GM06990 (cell line): ENCODE measurements around the gene PAIP2B.
"Not testable (repeated sequence)": the region's sequence is repeated elsewhere in the genome, so short reads cannot be mapped to it uniquely, and the experiment has no call there.

Source experiments
- DNase-seq: peaks from one replicate; pipeline ENCODE4 v3.0.0-alpha.2; 2011; ENCODE audit not compliant: insufficient read length; ENCODE audit errors: extremely low read depth
- H3K27me3 ChIP-seq: replicated peaks from 2 replicates; pipeline ENCODE4 v1.6.0; 2011; ENCODE audit warnings: low read length; ENCODE audit not compliant: control insufficient read depth, insufficient read depth
- H3K36me3 ChIP-seq: 2 replicates; pipeline ENCODE4 v1.5.1; 2011; ENCODE audit warnings: low read length; ENCODE audit not compliant: control insufficient read depth, insufficient read depth
- H3K4me3 ChIP-seq: replicated peaks from 2 replicates; pipeline ENCODE4 v1.5.1; 2011; ENCODE audit warnings: low read depth, mild to moderate bottlenecking, control low read depth, low read length
- TF ChIP-seq, protein P1 (sequence below): IDR thresholded peaks from 2 replicates; pipeline ENCODE4 v1.5.1; 2011; ENCODE audit warnings: low read length, control low read depth, mild to moderate bottlenecking, inconsistent platforms; ENCODE audit not compliant: insufficient read depth, poor library complexity, severe bottlenecking

Gene PAIP2B

DNA sequence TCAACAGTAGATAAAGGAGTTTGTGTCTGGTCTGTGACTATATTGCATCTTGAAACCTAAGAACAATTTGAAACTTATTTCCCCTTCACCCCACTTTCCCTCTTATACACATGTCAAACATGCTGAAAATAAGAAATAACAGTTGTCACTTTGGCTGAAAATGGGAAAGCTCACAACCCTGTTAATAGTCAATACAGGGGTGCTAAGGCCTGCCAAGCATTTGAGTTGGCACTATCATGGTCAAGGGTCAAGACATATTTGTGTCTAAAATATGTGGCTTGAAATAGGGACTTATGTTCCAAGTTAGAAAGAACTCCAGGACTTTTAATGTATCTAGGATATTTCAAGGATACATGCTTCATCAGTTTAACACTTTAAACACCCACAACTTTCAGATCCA is 20.6 kb downstream of the PAIP2B start:
- DNase-seq: no peak
- Histone ChIP-seq H3K27me3 (no peaks in the 10 kb centered on the region), H3K4me3 (no peak overlapping the region), H3K36me3 (no peaks in the 10 kb centered on the region)
- TF ChIP-seq, protein P1, sequence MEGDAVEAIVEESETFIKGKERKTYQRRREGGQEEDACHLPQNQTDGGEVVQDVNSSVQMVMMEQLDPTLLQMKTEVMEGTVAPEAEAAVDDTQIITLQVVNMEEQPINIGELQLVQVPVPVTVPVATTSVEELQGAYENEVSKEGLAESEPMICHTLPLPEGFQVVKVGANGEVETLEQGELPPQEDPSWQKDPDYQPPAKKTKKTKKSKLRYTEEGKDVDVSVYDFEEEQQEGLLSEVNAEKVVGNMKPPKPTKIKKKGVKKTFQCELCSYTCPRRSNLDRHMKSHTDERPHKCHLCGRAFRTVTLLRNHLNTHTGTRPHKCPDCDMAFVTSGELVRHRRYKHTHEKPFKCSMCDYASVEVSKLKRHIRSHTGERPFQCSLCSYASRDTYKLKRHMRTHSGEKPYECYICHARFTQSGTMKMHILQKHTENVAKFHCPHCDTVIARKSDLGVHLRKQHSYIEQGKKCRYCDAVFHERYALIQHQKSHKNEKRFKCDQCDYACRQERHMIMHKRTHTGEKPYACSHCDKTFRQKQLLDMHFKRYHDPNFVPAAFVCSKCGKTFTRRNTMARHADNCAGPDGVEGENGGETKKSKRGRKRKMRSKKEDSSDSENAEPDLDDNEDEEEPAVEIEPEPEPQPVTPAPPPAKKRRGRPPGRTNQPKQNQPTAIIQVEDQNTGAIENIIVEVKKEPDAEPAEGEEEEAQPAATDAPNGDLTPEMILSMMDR: no peak

DNA sequence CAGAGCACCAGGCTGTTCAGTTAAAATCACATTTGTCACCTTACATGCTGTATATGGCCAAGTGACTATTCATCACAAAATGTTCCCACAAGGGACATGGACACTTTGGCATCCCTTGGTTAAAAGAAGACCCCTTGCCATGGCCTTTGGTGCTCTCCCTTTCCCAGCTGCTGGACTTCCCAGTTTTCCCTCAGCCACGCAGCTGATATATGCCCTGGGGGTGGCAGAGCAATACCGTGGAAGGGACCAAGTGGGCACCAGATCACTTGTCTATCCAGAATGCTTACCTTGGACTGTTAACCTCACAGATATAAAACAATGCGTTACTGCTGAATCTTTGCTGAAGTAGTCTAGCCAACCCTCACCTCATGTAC is 35.3 kb downstream of the PAIP2B start:
- no peaks in the 10 kb centered on the region for H3K36me3 ChIP-seq
- TF ChIP-seq, protein P1: no peak
- no peaks in the 10 kb centered on the region for H3K27me3 ChIP-seq
- no peak overlapping the region for H3K4me3 ChIP-seq
- no peak for DNase-seq

DNA sequence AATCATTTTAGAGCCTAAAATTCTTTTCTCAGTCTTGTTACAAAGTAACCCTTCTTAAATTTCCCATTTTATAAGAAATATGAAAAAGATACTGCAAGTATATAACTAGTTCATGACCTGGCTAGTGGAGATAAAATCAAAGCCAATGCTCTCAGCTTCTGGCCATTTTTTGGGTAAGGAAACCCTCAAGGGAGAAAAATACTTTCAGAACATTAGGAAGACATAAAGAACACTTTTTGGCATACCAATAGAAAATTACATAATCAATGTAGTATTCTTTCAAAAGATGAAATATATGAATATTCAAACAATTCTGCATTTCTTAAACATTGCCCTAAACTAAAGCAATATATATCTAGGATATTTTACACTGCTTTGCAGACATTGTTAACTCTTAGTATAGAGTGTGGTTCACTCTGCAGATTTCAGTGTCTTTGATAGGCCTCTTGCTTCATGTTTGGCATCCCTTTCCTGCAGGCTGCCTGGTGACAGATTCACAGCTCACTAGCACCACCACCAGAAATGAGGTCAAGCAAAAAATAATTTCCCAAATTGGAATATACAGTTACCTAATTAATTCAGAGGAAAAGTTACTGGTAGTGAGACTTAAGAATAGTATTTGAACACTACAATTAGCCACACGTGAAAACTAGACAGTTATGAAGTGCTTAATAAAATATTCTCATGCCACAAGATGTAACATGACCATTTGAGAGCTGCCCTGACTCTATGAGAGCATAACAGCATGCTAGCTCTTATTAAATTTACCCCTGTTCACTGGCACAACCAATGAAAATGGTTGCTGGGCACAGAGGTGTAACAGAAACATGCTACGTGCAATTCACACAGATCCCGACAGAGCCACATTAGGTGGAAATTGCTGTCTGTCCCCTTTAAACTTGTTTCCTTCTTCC is 36.0 kb downstream of the PAIP2B start:
- no peaks in the 10 kb centered on the region for H3K36me3 ChIP-seq
- no peaks in the 10 kb centered on the region for H3K27me3 ChIP-seq
- DNase-seq: no peak
- H3K4me3 ChIP-seq: no peak overlapping the region
- TF ChIP-seq, protein P1: peak; percentile 14

DNA sequence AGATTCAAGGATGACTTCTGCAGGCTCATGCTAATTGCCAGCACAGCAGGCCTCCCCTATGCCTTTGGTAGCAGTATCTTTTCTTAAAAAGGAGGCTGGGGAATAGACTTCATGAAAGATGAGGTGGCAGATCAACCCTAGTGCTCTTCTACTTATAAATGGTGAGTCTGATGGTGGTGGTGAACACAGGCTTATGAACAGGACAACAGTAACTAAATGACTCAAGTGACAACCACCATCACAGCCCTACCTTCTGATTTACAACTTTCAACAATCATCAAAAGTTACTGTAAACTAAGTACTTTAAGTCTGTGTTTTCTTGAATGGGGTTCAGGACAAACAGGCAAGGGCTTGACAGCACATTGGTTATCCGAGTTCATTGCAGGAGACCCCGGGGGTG is 39.3 kb downstream of the PAIP2B start:
- DNase-seq: no peak
- H3K27me3 ChIP-seq: no peaks in the 10 kb centered on the region
- TF ChIP-seq, protein P1: no peak
- no peaks in the 10 kb centered on the region for H3K36me3 ChIP-seq
- H3K4me3 ChIP-seq: no peak overlapping the region

DNA sequence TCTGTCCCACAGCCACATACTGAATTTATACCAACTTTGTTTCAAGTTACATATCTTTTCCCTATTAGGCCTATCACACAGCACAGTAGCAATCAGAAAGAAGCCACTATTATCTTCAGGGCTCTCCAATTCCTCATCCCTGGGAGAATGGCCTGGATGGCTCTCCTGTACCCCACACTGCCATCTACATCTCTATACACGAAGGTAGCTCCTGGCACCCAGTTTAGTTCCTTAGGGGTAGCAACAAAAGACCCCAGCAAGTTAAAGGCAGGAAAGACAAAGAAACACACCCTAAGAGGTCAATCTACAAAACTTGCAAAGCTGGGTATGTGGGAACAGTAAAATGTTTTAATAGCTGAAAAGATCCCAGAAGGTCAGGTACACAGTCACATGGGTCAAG is 39.9 kb downstream of the PAIP2B start:
- TF ChIP-seq, protein P1: no peak
- DNase-seq: no peak
- Histone ChIP-seq H3K27me3 (no peaks in the 10 kb centered on the region), H3K4me3 (no peak overlapping the region), H3K36me3 (no peaks in the 10 kb centered on the region)

DNA sequence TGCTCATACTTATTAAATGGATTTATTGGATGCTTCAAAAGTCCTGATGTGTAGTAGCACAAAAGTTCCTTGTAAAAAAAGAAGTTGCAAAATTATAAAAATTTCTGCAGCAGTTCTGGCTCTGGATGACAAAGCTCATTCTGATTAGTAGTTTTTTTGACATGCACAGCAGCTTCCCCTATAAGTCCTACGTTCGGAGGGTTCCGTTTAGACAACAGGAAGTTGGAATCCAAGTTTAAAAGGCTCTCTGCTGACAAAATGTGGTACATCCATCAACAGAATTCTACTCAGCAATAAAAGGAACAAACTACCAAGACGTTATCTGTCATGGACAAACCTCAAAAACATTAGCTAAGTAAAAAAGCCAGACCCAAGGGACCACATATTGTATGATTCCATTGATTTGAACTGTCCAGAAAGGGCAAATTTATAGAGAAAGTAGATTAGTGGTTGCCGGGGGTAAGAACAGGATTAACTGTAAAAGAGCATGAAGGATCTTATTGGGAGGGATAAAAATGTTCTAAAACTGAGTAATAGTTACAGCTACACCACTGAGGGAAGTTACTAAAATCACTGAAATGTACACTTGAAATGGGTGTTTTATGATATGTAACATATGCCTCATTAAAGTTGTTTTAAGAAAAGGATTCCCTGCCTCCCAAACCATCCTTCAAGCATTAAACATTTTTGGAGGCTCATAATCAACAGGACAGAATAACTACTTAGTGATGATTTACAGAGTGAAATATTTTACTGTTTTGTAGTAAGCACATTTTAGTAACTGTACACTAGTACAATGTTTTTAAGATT is 43.4 kb downstream of the PAIP2B start:
- H3K4me3 ChIP-seq, DNase-seq, H3K27me3 ChIP-seq, H3K36me3 ChIP-seq: not testable (repeated sequence)
